Caco-2 (cell line): Measurements from ENCODE around the gene THEMIS2. TPM values are rescaled to one million over a fixed set of nuclear protein-coding genes. Genes with fewer than 3 reads are reported as not detected.

Source experiments
- BruUV-seq: library from RNA; stranded (reverse); fragments of 400-500 nt; replicated peaks from 2 replicates; lab custom pipeline; 2021; lab: Mats Ljungman, UMichigan
- CTCF ChIA-PET: fragments of 300-600 bp; sonication (Branson Sonifier 250); formaldehyde crosslinking; loops from one replicate; lab custom pipeline; 2022; ENCODE audit warnings: antibody characterized with exemption; lab: Charles Lee
- POLR2A ChIA-PET: fragments of 300-600 bp; sonication (Branson Sonifier 250); formaldehyde crosslinking; loops from one replicate; lab custom pipeline; 2022; ENCODE audit warnings: antibody characterized with exemption; lab: Charles Lee
- DNase-seq, 2 experiments: peaks; one replicate each; pipeline versions ENCODE4 v3.0.0 to v3.0.0-alpha.2; 2020 to 2022
- H3K27me3 ChIP-seq: replicated peaks from 2 replicates; pipeline ENCODE4 v1.6.0; 2011; ENCODE audit warnings: low read length; ENCODE audit not compliant: control insufficient read depth, insufficient read depth
- H3K36me3 ChIP-seq: 2 replicates; pipeline ENCODE4 v1.5.1; 2011; ENCODE audit warnings: low read length; ENCODE audit not compliant: control insufficient read depth, insufficient read depth
- H3K4me1 ChIP-seq: fragments of 250-450 bp; sonication (Bioruptor Pico); 2 replicates; pipeline ENCODE4 v1.5.1; 2020; ENCODE audit warnings: mild to moderate bottlenecking
- H3K4me3 ChIP-seq: 2 replicates; pipeline ENCODE4 v1.5.1; 2011; ENCODE audit warnings: low read depth, mild to moderate bottlenecking, control low read depth, low read length
- H3K9me3 ChIP-seq: fragments of 250-450 bp; sonication (Bioruptor Pico); 2 replicates; pipeline ENCODE4 v1.5.1; 2020; ENCODE audit warnings: mild to moderate bottlenecking, moderate library complexity
- H3K27ac Mint-ChIP-seq: one replicate; pipeline ENCODE4 v1.8.0; 2022; ENCODE audit warnings: mixed read lengths; ENCODE audit not compliant: unreplicated experiment
- H3K27me3 Mint-ChIP-seq: one replicate; pipeline ENCODE4 v1.8.0; 2022; ENCODE audit warnings: mixed read lengths; ENCODE audit not compliant: insufficient read depth, unreplicated experiment
- H3K36me3 Mint-ChIP-seq: one replicate; pipeline ENCODE4 v1.8.0; 2022; ENCODE audit warnings: mild to moderate bottlenecking, mixed read lengths; ENCODE audit not compliant: insufficient read depth, unreplicated experiment
- H3K4me1 Mint-ChIP-seq: one replicate; pipeline ENCODE4 v1.8.0; 2022; ENCODE audit warnings: low read depth, mixed read lengths; ENCODE audit not compliant: unreplicated experiment
- H3K4me3 Mint-ChIP-seq: one replicate; pipeline ENCODE4 v1.8.0; 2022; ENCODE audit warnings: mild to moderate bottlenecking, moderate library complexity, mixed read lengths; ENCODE audit not compliant: unreplicated experiment
- H3K9me3 Mint-ChIP-seq: one replicate; pipeline ENCODE4 v1.8.0; 2022; ENCODE audit warnings: mixed read lengths; ENCODE audit not compliant: unreplicated experiment
- CTCF ChIP-seq, 2 experiments: fragments of 200-600 bp in 1 of 2; IDR thresholded peaks; 1 replicate in 1 of 2; 2 replicates in 1 of 2; pipeline versions ENCODE4 v1.5.1 to v1.8.0; 2011 to 2022; ENCODE audit warnings: antibody characterized with exemption in 1 of 2, control low read depth in 1 of 2, inconsistent platforms in 1 of 2, low read depth in 1 of 2, low read length in 1 of 2, mild to moderate bottlenecking in 1 of 2, moderate library complexity in 1 of 2; ENCODE audit not compliant: insufficient read depth in 1 of 2, severe bottlenecking in 1 of 2, unreplicated experiment in 1 of 2
- intact Hi-C: fragments of 100-400 bp; cut with micrococcal nuclease; formaldehyde crosslinking; loops from one replicate; pipeline ENCODE4 v1.10.0; 2022; ENCODE audit not compliant: unreplicated experiment
- total RNA-seq: library from RNA; stranded (reverse); gene quantifications from 2 replicates; pipeline ENCODE4 v1.2.3, GENCODE V29; 2022

THEMIS2 gene
- total RNA-seq, 1 experiment from 2014 or later = 0.59 TPM

- Mint-ChIP-seq H3K27ac (no peak overlapping the region), H3K9me3 (no peaks in the 10 kb centered on the region), H3K36me3 (no peaks in the 10 kb centered on the region), H3K4me1 (peaks cover 6% of the 10 kb centered on the region), H3K4me3 (no peak overlapping the region), H3K27me3 (no peaks in the 10 kb centered on the region)
- Histone ChIP-seq H3K4me3 (no peak overlapping the region), H3K9me3 (no peaks in the 10 kb centered on the region), H3K27me3 (no peaks in the 10 kb centered on the region), H3K4me1 (no peaks in the 10 kb centered on the region), H3K36me3 (no peaks in the 10 kb centered on the region)
- DNase-seq = no peak
- intact Hi-C loops = no loop called here
- no peak for TF ChIP-seq CTCF (IDR thresholded peaks at IDR 0.05; ENCODE audit: insufficient read depth in 1 of 2, low read depth in 1 of 2, low read length in 1 of 2, severe bottlenecking in 1 of 2, unreplicated experiment in 1 of 2)
- ChIA-PET POLR2A (no interaction called here), CTCF (no interaction called here)
- no TSS peak for BruUV-seq
Observed at GRCh38 chr1:27865821-27866220, 6.5 kb upstream of the THEMIS2 start.

- Mint-ChIP-seq H3K27ac (no peak overlapping the region), H3K27me3 (no peaks in the 10 kb centered on the region), H3K9me3 (no peaks in the 10 kb centered on the region), H3K4me3 (no peak overlapping the region), H3K36me3 (no peaks in the 10 kb centered on the region), H3K4me1 (peaks cover 13% of the 10 kb centered on the region)
- H3K9me3 ChIP-seq = no peaks in the 10 kb centered on the region
- ChIA-PET POLR2A (no interaction called here), CTCF (no interaction called here)
- no peaks in the 10 kb centered on the region for H3K4me1 ChIP-seq
- BruUV-seq = no TSS peak
- H3K27me3 ChIP-seq = no peaks in the 10 kb centered on the region
- H3K36me3 ChIP-seq = no peaks in the 10 kb centered on the region
- intact Hi-C loops = no loop called here
- no peak for TF ChIP-seq CTCF (IDR thresholded peaks at IDR 0.05; ENCODE audit: insufficient read depth in 1 of 2, low read depth in 1 of 2, low read length in 1 of 2, severe bottlenecking in 1 of 2, unreplicated experiment in 1 of 2)
- no peak for DNase-seq
- H3K4me3 ChIP-seq = no peak overlapping the region
Observed at GRCh38 chr1:27868556-27868931, 3.8 kb upstream of the THEMIS2 start.

GRCh38 chr1:27868932-27869718, 3.2 kb upstream of the THEMIS2 start:
- Histone ChIP-seq H3K27me3 (no peaks in the 10 kb centered on the region), H3K9me3 (no peaks in the 10 kb centered on the region), H3K36me3 (no peaks in the 10 kb centered on the region), H3K4me1 (no peaks in the 10 kb centered on the region), H3K4me3 (no peak overlapping the region)
- intact Hi-C loops = no loop called here
- H3K9me3 Mint-ChIP-seq = no peaks in the 10 kb centered on the region
- ChIA-PET CTCF (no interaction called here), POLR2A (no interaction called here)
- H3K27me3 Mint-ChIP-seq = no peaks in the 10 kb centered on the region
- no peak overlapping the region for H3K27ac Mint-ChIP-seq
- H3K36me3 Mint-ChIP-seq = no peaks in the 10 kb centered on the region
- H3K4me1 Mint-ChIP-seq = peaks cover 13% of the 10 kb centered on the region
- no peak for DNase-seq
- no TSS peak for BruUV-seq
- no peak for TF ChIP-seq CTCF (IDR thresholded peaks at IDR 0.05; ENCODE audit: insufficient read depth in 1 of 2, low read depth in 1 of 2, low read length in 1 of 2, severe bottlenecking in 1 of 2, unreplicated experiment in 1 of 2)
- H3K4me3 Mint-ChIP-seq = no peak overlapping the region
